Fibroblast of villous mesenchyme (primary cell): ENCODE measurements around the gene TUBA4A. TPM values are rescaled to one million over a fixed set of nuclear protein-coding genes. Genes with fewer than 3 reads are reported as not detected.

ENCODE experiments used
- DNase-seq: peaks from one replicate; pipeline ENCODE4 v3.0.0-alpha.2; 2010; ENCODE audit warnings: low read depth
- H3K4me3 ChIP-seq: 2 replicates; pipeline ENCODE4 v1.5.1; 2011; ENCODE audit warnings: low read depth, mild to moderate bottlenecking, low read length
- total RNA-seq: library from RNA; depleted of rRNA; stranded (reverse); fragments of >200 nt; gene quantifications from 2 replicates; pipeline ENCODE4 v1.2.3, GENCODE V29; 2012
- TF ChIP-seq, protein P1 (sequence below): IDR thresholded peaks from 2 replicates; pipeline ENCODE4 v1.5.1; 2012; ENCODE audit warnings: low read depth, mild to moderate bottlenecking, low read length; ENCODE audit not compliant: insufficient read depth

The TUBA4A gene
- total RNA-seq, 1 donor, result 27.6 TPM

DNA sequence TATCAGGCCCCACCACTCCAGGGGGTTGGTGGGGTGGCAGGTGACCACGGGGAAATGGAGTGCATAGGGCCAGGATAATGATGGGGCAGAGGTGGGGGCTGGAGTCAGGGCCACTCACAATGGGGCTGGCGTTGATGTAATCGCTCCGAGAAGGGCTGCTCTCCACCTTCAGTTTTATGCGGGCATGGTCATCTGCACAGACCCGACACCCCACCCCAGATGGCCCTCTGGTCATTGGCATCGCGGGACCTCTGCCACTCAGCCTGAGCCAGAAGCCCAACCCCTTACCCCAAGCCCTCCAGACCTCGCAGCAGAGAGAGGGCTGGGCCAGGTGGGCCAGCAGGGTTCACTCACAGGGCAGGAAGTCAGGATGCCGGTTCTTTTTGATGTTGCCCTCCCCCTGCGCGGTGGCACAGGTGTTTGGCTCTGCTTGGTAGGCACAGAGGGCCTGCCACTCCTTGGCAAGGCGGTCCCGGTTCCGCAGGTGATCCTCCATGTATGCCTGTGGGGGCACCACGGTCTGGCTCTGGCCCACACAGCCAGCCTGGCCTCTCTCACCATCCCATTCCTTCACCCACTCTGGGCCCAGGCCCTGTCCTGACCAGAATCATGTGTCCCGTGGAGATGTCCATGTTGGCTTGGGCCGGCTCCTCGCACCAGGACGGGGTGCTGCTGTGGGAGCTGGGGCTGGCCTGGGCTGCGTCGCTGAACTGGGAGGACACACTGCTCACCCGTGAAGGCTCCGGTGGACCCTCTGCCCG, 43.1 kb upstream of the TUBA4A start:
- no peak for DNase-seq
- TF ChIP-seq, protein P1, sequence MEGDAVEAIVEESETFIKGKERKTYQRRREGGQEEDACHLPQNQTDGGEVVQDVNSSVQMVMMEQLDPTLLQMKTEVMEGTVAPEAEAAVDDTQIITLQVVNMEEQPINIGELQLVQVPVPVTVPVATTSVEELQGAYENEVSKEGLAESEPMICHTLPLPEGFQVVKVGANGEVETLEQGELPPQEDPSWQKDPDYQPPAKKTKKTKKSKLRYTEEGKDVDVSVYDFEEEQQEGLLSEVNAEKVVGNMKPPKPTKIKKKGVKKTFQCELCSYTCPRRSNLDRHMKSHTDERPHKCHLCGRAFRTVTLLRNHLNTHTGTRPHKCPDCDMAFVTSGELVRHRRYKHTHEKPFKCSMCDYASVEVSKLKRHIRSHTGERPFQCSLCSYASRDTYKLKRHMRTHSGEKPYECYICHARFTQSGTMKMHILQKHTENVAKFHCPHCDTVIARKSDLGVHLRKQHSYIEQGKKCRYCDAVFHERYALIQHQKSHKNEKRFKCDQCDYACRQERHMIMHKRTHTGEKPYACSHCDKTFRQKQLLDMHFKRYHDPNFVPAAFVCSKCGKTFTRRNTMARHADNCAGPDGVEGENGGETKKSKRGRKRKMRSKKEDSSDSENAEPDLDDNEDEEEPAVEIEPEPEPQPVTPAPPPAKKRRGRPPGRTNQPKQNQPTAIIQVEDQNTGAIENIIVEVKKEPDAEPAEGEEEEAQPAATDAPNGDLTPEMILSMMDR, result no peak
- H3K4me3 ChIP-seq, result no peak overlapping the region

DNA sequence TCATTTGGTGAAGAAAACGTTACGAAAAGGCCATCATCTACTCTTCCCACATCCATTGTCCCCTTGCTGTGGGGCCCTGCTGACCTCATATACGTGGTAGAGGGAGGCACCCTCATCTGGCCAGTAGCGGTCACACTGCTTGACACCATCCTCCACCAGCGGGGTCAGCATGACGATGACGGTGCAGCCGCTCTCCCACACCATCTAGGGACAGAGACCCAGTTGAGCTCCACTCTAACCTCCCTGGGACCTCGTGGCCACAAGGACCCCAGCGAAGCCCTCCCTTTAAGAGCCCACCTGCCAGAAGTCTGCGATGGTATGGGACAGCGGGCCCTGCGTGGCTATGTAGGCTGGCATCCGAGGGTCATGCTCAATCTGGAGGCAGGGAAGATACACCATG, 42.4 kb upstream of the TUBA4A start:
- DNase-seq, result no peak
- H3K4me3 ChIP-seq, result no peak overlapping the region
- TF ChIP-seq, protein P1, result no peak

DNA sequence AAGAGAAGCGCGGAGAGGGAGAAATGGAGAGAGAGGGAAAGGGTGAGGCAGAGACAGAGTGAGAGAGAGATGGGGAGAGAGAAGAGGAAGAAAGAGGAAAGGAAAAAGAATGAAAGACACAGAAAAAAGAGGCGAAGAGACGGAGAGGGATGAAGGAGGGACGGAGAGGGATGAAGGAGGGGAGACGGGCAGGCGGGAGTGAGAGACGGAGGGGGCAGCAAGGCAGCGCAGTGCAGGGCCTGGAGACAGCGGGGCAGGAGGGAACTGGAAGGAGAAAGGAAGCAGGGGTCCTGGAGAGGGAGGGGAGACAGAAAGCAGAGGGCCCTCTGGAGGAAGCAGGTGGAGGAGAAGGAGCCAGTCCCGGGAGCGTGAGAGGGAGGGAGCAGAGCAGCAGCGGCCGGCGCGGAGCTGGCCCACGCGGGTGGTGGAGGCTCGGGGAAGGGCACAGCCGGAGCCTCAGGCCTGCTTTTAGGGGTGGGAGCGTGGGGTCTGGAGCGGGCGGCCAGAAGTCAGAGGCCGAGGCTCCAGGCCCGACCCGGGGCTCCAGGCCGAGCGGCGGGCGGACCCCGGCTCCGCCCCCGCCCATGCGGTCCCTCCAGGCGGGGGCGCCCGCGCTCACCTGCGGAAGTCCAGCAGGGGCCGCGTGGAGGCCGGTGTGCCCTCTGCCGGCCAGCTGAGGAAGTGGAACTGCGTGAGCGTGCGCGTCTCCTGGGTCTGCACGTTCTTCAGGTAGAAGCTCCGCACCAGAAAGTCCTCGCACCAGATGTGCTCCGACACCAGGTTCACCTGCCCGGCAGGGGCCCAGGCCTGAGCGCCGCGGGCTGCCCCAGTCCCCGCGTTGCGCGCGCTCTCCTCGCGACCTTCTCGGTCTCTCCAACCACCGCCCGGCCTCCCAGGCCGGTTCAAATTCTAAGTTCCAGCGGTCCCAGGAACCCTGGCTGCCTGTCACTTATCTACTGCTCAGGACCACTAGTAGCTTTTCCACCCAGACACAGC, 40.9 kb upstream of the TUBA4A start:
- peak overlapping the region; percentile 60 for H3K4me3 ChIP-seq
- TF ChIP-seq, protein P1, result peak; percentile 93
- DNase-seq, result peak; percentile 77

DNA sequence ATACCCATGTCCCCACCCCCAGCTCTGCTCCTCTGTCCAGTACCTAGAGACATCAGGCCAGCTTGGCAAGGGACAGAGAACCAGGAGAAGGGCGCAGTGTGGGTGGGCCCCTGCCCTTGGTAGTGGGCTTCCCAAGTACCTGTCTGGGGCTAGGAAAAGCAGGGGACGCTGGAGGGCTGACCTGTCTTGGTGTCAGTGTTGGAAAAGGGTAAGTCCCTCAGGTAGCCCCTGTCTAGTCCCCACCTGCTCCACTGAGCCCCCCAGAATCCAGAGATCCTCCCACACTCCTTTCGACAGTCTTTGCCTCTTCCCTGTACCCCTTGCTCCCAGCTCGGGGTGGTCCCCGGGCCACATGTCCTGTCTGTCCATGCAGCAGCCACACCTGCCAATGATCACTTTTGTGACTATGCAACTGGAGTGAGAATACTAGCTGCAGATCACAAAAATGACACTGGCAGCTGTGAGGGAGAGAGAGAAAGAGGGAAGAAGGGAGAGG, 40.1 kb upstream of the TUBA4A start:
- H3K4me3 ChIP-seq, result no peak overlapping the region
- DNase-seq, result no peak
- TF ChIP-seq, protein P1, result no peak

DNA sequence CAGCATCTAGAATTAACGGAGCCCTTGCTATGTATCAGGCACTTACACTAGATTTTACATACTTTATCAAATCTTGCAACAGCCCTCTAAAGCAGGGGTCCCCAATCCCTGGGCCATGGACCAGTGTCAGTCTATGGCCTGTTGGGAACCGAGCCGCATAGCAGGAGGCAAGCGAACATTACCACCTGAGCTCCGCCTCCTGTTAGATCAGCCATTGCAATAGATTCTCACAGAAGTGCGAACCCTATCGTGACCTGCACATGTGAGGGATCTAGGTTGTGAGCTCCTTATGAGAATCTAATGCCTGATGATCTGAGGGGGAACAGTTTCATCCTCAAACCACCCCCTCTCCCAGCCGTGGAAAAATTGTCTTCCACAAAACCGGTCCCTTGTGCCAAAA, 38.9 kb upstream of the TUBA4A start:
- DNase-seq, result no peak
- TF ChIP-seq, protein P1, result no peak
- no peak overlapping the region for H3K4me3 ChIP-seq

DNA sequence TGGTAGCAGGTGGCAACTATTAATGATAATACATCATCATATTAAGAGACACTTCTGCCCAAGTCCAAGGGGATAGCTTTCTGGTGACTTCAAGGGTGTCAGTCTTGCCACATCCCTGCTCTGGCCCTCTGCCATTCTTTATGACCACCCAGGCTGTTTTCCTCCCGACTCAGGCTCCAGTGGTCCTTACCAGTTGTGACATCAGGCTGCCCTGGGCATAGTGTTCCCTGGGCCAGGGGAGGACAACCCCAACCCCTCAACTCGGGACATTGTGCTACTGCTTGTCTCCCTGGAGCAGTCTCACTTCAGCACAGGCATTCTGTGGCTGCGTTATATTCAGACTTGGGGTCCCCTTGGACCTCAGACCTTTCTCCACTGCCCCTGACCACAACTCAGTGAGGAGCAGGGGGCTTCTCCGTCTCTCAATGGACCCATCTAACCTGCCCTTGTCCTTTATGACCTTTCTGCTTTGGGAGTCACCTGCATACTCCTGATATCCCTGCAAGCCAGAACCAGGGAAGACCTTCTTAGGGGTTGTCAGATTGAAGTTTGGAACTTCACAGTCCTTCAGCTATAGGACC, 38.3 kb upstream of the TUBA4A start:
- TF ChIP-seq, protein P1, result no peak
- no peak overlapping the region for H3K4me3 ChIP-seq
- no peak for DNase-seq
